ENCODE measurements around the gene DBF4B.

Gene DBF4B

DNA sequence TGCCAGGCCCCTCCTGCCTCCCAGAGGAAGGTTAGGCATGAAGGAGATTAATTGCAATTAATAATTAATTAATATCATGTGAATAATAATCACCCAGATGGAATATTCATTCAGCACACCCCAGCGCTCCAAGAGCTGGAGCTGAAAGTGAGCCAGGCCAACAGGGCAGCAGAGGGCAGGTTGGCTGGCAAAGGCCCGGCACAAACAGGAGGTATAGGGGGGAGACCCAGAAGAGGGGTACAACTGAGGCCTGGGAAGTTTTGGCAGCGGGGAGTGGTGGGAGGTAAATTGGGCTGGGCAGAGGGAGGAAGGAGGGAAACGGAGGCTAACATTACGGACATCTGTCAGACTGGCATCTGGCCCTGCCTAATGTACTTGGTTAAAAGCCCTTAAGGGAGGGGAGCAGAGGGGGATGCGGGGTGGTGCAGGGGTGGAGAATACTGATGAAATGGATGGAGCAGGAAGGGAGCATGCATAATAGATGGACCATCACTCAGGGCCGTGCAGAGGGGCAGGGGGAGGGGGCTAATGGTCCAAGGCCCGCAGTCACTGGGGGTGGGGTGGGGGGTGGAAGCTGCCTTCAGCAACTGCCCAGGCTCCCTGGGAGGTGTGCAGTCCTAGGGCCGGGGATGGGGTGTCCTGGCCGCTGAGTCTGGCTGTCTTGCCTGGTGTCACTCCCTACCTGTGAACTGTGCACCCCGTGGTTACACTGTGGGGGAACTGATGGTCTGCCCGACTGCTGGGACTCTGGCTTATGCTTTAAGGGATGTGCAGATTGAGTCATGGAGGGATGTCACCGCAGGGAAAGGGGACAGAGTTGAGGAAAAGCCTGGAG is 52.2 kb downstream of the DBF4B start:
- no peak for DNase-seq

DNA sequence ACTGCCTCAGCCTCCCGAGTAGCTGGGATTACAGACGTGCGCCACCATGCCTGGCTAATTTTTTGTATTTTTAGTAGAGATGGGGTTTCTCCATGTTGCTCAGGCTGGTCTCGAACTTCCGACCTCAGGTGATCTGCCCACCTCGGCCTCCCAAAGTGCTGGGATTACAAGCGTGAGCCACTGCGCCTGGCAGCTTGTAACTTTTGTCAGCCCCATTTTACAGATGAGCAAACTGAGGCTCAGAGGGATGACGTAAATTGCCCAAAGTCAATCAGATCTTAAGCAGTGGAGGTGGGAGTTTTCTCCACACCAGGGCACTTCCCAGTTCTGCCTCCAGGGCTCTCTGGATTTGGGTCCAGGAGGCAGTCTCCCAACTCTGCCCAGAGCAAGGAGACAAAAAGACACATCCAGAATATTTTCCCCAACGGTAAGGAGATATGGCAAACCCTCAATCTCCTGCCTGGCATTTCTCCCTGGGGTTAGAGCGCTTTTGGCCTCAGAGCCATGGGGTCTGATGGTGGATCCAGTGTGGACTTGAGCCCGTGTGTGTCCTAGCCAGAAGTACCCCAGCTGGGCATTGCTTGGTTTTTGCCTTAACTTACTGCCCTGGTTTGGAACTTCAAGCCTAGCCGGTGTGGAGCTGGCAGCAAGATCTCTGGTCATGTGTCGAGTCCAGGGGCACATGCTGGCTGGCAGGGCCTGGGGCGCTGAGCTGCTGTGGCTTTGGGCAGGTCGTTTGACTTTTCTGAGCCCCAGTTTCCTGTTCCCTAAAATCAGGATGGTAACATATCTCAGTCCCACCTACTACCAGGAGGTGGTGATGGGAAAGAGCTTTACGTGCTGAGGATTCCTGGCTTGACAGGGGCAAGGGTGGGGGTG is 53.7 kb downstream of the DBF4B start:
- no peak for DNase-seq

DNA sequence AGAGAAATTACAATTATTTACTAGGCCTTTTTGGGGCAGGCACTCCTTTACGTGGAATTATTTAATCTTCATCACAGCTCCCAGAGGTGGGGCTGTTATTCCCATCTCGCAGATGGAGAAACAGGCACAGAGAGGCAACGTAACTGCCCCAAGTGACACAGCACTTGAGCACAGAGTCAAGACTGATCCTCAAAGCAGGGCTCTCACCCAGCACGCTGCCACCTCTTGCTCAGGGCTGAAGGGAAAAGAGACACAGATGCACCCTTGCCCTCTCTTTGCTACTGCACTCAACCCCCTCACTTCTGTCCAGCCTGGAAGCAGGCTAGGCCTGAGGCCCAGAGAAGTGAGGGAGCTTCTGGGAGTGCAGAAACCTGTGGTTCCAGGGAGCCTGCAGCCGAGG is 54.7 kb downstream of the DBF4B start:
- no peak for DNase-seq

DNA sequence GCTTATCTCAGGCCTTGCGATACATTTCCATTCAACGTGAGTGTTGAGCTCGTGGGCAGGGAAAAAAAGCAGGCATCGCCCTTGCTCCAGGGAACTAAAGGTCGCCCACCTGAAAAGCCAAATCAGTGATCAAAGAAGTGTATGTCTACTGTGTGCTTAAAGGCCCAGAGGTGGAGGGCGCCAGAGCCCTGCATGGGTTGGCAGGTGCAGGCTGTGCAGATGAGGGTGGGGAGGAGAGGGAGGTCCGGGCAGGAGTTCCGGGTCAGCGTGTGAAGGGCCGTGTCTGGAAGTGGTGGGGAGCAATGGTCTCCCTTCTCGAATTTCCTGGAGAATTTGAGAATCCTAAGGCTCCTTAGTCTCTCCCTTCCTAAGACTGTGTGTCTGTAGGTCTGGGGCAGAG is 57.5 kb downstream of the DBF4B start:
- DNase-seq: no peak

DNA sequence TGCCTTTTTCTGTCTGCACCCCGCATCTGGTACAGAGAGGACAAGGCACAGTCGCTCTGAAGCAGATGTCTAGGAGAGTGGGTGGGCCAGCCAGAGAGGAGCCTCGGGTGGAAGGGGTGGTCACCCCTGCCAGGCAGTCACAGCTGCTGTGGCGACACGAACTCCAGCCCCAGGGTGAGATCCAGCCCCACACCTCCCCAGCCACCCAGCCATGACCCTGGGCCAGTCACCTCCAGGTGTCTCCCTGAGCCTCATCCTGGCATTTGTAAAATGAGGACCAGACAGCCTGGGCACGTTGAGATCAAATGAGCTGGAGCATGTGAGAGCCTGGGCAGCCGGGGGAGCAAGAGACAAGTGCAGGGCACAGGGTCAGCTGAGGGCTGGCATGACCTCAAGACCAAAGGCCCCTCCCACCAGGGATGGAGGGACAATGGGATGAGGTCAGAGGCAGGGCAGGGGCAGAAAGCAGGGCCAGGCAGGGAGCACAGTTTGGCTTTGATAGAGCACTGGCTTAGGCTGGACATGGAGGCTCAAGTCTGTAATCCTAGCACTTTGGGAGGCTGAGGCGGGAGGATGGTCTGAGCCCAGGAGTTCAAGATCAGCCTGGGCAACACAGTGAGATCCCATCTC is 58.1 kb downstream of the DBF4B start:
- DNase-seq: no peak

DNA sequence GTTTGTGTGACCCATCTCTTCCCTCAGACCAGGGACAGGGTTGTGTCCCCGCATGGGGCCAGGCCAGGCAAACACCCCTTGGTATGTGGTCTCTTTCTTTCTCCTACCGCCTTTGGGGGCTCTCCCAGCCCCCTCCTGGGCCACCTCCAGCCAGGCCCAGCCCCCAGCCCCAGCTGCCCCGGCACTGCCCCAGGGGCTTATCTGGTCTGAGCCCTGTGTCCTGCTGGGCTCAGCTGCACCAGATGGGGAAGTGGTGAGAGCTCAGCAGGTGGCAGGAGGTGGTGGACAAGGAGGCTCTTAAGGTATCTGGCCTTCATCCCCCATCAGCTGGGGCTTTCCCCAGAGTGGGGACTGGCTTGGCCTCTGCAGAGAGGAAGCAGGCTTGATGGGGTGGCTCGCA is 59.0 kb downstream of the DBF4B start:
- DNase-seq: no peak

DNA sequence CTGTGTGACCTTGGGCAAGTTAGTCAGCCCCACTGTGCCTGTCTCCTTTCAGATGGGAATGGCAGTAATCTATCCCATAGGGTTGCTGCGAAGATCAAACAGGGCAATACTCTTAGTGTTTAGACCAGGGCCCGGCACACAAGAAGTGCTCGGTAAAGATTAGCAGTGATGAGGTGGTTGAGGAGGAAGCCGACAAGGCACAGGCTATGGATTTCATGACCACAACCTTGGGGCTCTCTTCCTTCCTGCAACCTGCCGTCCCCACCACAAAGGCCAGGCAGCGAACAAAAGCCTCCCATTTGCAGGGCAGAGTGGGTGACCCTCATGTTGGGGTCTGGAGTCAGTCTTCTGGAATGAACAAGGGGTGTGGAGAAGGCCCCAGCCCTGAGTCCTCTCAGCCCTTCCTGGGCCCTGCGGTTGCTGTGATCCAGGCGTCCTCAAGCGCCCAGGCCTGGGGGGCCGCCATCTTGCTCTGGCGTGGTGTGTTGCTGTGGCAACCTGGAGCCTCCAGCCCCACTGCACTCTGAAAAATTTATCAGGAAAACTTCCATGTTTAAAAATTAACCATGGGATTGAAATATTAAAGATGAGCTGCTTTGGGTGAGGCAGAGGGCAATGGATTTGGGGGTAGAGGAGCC is 60.2 kb downstream of the DBF4B start:
- DNase-seq: no peak

DNA sequence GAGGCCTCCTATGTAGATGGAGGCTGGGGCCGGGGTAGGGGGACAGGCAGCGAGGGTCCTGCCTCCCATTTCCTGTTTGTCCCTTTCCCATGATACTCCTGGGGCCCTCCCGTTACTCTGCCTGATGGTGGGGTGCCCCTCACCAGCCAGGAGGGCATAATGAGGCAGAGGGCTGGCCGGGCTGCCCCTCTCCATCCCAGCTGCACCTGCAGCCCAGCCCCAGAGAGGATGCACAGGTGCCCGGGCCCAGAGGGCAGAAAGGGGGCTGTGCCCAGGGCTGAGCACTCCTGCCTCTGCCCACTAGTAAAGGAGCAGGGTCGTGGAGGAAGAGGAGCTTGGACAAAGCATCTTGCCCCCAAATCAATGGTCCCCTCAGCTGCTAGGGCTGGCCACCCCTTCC is 60.8 kb downstream of the DBF4B start:
- no peak for DNase-seq

DNA sequence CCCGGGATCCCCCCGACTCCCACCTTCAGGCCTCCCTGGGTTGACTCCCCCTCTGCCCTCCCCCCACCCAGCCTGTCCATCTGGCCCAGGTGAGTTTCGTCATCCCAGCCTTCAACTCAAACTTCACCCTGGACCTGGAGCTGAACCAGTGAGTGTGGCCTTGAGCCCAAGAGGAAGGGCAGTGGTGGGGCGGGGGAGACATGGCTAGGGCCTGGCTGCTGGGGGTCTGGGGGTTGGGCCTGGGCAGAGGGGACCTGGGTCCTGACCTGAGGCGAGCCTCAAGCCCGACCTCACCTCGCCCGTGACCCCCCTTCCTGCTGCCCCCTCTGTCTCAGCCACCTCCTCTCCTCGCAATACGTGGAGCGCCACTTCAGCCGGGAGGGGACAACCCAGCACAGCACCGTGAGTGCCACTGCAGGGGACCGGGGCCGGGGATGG is 61.2 kb downstream of the DBF4B start:
- DNase-seq: no peak

DNA sequence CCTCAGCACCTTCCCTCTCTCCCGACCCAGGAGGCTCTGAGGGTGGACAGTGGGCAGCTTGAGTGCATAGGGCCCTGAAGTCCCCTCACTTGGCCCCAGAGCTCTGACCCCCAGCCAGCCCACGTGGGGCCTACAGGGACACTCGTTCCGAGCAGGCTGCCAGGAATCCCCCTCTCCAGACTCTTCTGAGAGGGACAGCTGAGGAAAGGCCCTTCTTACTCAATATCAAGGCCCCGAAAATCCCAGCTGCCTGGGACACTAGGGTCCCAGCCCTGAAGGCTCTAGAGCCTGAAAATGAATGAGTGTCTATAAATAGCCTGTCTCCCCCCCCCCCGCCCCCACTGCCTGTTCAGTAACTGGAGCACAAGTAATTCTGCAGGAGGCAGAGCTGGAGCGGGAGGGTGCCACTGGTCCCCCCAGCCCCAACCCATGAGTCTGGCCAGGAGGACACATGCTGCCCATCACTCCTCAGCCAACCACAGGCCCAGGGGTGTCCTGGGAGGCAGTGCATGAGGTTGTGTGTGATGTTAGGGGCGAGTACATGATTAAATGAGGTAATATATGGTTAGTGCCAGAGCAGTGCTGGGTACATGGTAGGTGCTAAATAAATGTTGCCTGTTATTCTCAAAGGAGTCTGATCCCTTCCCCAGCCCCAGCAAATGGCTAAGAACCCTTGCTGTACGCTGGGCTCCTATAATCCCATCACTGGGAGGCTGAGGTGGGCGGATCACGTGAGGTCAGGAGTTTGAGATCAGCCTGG is 61.9 kb downstream of the DBF4B start:
- DNase-seq: no peak

DNA sequence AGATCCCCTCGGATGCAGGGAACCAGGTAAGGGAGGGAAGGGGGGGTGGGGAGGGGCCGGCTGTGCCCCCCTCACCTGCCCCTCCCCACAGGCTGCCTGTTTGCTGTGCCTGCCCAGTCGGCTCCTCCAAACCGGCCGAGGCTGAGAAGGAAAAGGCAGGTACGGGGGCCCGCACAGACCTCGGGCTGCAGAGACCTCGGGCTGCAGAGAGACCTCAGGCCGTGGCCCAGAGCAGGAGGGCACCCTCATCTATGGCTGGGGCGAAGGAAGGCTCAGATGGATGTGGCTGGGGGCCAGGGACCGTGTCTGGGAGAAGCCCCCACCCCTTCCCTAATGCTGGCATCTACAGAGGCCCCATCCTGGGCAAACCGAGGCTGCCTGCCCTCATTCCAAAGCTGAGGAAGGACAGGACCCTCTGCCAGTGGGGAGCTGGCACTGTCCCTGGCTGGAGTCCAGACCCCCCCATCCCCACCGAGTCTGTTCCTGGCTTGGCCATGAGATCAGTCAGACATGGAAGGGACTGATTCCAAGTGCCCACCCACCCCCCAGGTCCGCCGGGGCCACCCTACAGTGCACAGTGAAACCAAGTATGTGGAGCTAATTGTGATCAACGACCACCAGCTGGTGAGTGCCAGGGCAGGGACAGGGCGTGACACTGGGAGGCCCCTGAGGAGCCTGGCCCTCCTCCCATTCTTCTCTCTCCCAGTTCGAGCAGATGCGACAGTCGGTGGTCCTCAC is 64.0 kb downstream of the DBF4B start:
- no peak for DNase-seq

DNA sequence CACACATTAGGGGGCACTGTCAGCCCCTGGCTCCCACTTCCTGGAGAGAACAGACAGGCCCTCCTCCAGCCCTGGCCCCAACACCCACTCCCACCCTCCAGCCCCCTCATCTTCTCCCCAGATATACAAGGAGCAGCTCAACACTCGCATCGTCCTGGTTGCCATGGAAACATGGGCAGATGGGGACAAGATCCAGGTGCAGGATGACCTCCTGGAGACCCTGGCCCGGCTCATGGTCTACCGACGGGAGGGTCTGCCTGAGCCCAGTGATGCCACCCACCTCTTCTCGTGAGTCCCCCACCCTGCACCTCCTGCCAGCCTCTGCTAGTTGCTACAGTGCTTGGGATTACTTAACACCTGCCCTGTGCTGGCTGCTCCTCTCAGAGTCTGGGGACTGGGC is 64.7 kb downstream of the DBF4B start:
- DNase-seq: peak in 2 of 3 experiments; percentile 13 to 62

DNA sequence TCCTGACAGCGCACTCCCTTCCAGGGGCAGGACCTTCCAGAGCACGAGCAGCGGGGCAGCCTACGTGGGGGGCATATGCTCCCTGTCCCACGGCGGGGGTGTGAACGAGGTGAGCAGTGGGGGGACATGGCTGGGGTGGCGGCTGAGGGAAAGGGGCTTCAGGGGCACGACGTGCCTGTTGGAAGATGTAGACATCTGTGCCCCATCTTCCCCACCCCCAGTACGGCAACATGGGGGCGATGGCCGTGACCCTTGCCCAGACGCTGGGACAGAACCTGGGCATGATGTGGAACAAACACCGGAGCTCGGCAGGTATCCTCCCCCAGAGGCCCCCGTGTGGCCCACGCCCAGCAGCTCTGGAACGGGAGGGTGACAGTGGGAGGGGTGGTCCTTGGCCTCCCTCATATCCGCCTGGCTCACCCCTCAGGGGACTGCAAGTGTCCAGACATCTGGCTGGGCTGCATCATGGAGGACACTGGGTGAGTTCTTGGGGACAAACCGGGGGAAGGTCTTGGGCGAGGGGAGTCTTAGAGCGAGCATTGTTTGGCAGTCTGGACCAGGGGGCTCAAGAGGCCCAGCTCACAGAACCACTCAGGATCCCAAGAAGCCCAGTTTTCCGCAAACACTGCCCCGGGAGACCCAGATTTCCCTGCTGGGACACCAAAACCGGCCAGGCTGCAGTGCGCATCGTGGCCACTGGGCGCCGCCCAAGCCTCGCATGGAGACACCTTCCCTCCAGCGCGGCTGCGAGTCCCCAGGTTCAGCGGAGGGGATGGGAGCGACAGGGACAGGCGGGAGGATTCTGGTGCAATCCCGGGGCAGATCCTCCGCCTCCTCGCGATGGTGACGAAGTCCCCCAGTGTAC is 66.0 kb downstream of the DBF4B start:
- DNase-seq: peak; percentile 89 to 90 (median 89)

DNA sequence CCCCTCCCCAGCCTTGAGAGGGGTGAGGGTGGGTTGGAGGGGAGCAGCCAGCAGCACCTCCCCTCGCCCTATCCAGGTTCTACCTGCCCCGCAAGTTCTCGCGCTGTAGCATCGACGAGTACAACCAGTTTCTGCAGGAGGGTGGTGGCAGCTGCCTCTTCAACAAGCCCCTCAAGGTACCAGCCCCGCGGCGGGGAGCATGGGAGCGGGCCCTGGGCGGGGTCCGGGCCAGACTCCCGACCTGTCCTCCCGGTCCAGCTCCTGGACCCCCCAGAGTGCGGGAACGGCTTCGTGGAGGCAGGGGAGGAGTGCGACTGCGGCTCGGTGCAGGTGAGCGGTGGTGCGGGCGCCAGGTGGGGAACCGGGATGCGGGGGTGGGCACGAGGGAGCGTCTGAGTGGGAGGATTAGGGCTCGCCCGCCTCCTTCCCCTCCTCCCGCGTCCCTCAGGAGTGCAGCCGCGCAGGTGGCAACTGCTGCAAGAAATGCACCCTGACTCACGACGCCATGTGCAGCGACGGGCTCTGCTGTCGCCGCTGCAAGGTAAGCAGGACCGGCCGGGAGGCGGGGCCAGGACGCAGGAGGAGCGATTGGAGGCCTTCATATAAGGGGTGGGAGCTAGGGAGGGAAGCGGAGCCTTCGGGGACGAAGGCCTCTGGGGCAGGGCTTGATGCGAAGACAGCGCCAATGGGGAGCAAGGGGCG is 66.8 kb downstream of the DBF4B start:
- DNase-seq: peak; percentile 97 to 99 (median 97)

DNA sequence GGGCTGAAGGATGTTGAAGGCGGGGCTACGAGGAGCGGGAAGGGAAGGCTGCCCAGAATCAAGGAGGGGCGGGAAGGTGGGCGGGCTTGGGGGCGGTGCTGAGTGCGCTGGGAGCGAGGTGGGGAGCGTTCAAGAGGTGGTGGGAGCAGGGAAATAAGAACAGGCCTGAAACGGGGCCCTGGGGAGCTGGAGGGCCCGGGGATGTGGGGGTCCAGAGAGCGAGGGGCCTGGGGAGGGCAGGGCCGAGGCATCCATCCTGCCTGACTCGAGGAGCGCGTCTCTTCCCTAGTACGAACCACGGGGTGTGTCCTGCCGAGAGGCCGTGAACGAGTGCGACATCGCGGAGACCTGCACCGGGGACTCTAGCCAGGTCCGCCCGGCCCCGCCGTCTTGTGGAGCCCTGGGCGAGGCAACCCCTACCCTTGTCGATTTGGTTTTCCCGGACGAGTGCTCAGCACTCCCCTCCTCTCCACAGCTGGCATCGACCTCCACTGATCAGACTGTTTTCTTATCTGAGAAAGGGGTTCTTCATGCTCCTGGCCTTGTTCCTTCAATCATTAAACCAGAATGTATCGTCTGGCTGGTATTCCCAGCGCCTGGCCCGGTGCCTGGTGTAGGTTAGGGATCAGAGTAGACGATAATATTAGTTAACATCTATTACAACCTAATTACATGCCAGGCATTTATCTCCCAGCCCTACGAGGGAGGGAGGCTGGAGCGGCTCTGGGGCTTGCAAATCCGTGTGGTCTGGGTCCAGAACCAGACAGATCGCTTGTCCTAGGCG is 67.6 kb downstream of the DBF4B start:
- no peak for DNase-seq

DNA sequence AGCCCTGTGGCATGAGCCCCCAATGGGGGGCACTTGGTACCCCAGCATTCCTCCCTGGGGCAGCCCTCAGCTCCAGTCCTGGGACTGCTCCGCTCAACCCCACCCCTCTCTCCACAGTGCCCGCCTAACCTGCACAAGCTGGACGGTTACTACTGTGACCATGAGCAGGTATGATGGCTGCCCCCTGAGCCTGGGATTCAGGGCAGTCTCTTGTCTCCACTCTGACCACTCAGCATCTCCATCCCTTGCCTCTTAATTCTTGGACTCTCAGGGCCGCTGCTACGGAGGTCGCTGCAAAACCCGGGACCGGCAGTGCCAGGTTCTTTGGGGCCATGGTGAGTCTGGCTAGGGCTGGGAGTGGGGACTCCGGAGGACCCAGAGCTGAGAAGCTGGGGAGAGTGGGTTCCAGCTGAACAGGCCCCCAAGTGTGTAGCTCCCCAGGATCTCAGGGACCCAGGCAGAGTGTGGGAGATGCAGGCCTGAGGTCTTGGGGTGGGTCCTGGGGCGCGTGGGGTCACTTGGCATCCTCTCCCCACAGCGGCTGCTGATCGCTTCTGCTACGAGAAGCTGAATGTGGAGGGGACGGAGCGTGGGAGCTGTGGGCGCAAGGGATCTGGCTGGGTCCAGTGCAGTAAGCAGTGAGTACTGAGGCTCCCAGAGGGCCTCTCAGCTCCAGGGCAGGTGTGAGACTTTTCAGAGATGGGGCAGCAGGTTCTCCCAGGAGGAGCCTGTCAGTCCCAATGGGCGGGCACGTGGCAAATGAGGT is 68.3 kb downstream of the DBF4B start:
- no peak for DNase-seq

DNA sequence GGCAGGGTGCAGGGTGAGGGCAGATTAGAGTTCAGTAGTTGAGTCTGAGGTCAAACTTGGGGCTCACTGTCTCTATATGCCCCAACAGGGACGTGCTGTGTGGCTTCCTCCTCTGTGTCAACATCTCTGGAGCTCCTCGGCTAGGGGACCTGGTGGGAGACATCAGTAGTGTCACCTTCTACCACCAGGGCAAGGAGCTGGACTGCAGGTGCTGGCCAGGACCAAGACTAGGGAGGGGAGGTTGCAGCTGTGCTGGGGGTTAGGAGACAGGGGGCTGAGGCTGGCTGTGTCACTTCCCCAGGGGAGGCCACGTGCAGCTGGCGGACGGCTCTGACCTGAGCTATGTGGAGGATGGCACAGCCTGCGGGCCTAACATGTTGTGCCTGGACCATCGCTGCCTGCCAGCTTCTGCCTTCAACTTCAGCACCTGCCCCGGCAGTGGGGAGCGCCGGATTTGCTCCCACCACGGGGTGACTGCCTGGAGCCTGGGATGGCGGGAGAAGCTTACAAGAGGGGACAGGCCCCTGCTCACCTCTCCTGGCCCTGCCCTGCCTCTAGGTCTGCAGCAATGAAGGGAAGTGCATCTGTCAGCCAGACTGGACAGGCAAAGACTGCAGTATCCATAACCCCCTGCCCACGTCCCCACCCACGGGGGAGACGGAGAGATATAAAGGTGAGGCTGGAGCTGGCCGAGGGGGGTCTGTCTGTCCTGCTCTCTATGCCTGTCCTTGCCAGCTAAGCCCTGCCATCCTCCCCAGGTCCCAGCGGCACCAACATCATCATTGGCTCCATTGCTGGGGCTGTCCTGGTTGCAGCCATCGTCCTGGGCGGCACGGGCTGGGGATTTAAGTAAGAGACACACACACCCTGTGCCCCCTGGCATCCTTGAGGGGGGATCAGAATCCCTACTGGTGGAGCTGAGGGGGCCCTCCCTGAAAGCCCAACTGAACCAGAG is 69.2 kb downstream of the DBF4B start:
- no peak for DNase-seq
